Natural killer cell (primary cell): ENCODE results near the gene TAS2R16. TPM values are rescaled to one million over a fixed set of nuclear protein-coding genes. Genes with fewer than 3 reads are reported as not detected.

ENCODE experiments used
- ATAC-seq, 3 donors: fragments of 150-1000 bp in 2 of 3; fragments of 200-7000 bp in 1 of 3; cut with Tn5 transposase; 1 replicate in 1 of 3; 2 replicates in 2 of 3; pipeline ENCODE4 v1.10.0; 2021; ENCODE audit warnings: mild to moderate bottlenecking in 2 of 3, moderate library complexity in 2 of 3
- DNase-seq, 2 donors: peaks; one replicate each; pipeline versions ENCODE4 v3.0.0 to v3.0.0-alpha.2; 2013 to 2021; ENCODE audit warnings: mixed read lengths in 1 of 2
- H3K27ac ChIP-seq: one replicate; pipeline ENCODE4 v1.5.1; 2013; ENCODE audit warnings: mild to moderate bottlenecking, low read length
- H3K27me3 ChIP-seq: one replicate; pipeline ENCODE4 v1.6.1; 2013; ENCODE audit warnings: low read length; ENCODE audit not compliant: control insufficient read depth, insufficient read depth
- H3K36me3 ChIP-seq: one replicate; pipeline ENCODE4 v1.6.1; 2013; ENCODE audit warnings: low read length; ENCODE audit not compliant: control insufficient read depth, insufficient read depth
- H3K4me1 ChIP-seq: one replicate; pipeline ENCODE4 v1.6.1; 2013; ENCODE audit warnings: low read length; ENCODE audit not compliant: control insufficient read depth, insufficient read depth
- H3K4me3 ChIP-seq: one replicate; pipeline ENCODE4 v1.5.1; 2013; ENCODE audit warnings: low read length
- H3K9me3 ChIP-seq: one replicate; pipeline ENCODE4 v1.6.1; 2013; ENCODE audit warnings: low read length; ENCODE audit not compliant: control insufficient read depth, insufficient read depth
- H3K27ac Mint-ChIP-seq, 2 donors: one replicate each; pipeline ENCODE4 v1.8.0; 2022; ENCODE audit warnings: mild to moderate bottlenecking in 2 of 2, mixed read lengths in 2 of 2, moderate library complexity in 1 of 2
- H3K27me3 Mint-ChIP-seq, 2 donors: one replicate each; pipeline ENCODE4 v1.8.0; 2022; ENCODE audit warnings: low read depth in 2 of 2, mixed read lengths in 2 of 2
- H3K36me3 Mint-ChIP-seq: one replicate; pipeline ENCODE4 v1.8.0; 2022; ENCODE audit warnings: mixed read lengths
- H3K4me1 Mint-ChIP-seq, 2 donors: one replicate each; pipeline ENCODE4 v1.8.0; 2022; ENCODE audit warnings: mixed read lengths in 2 of 2
- H3K4me3 Mint-ChIP-seq: one replicate; pipeline ENCODE4 v1.8.0; 2022; ENCODE audit warnings: mild to moderate bottlenecking, moderate library complexity, mixed read lengths
- H3K9me3 Mint-ChIP-seq, 2 donors: one replicate each; pipeline ENCODE4 v1.8.0; 2022; ENCODE audit warnings: mixed read lengths in 2 of 2
- CTCF ChIP-seq: fragments of 200-600 bp; IDR thresholded peaks from one replicate; pipeline ENCODE4 v1.8.0; 2022; ENCODE audit warnings: antibody characterized with exemption
- WGBS: methylation state at CpG from one replicate; pipeline ENCODE4 v1.1.7; 2013; ENCODE audit warnings: missing lambda C conversion rate; ENCODE audit not compliant: insufficient coverage; 5-methylcytosine and 5-hydroxymethylcytosine counted together
- intact Hi-C: fragments of 100-400 bp; cut with micrococcal nuclease; formaldehyde crosslinking; loops from one replicate; pipeline ENCODE4 v1.14.2; 2022
- total RNA-seq, 4 donors: library from RNA; stranded (reverse); fragments of 120-200 nt in 1 of 4; gene quantifications; one replicate each; pipeline versions ENCODE4 v1.2.3 to v1.2.4, GENCODE V29; 2013 to 2022

The TAS2R16 gene
- total RNA-seq, 3 donors from 2014 or later (not counting 1 experiment from before 2014, with no cell fraction given) = not detected

- Mint-ChIP-seq H3K27me3 (no peaks in the 10 kb centered on the region), H3K36me3 (no peaks in the 10 kb centered on the region), H3K9me3 (peaks cover 13 to 20% of the 10 kb centered on the region in 2 donors), H3K4me1 (no peaks in the 10 kb centered on the region), H3K27ac (no peak overlapping the region), H3K4me3 (no peak overlapping the region)
- H3K27ac ChIP-seq = no peak overlapping the region
- no peak for DNase-seq
- WGBS = 79% methylated on average over 6 of the region's 6 CpGs
- H3K36me3 ChIP-seq = no peaks in the 10 kb centered on the region
- H3K4me3 ChIP-seq = no peak overlapping the region
- H3K9me3 ChIP-seq = no peaks in the 10 kb centered on the region
- intact Hi-C loops = no loop called here
- no peak for TF ChIP-seq CTCF
- no peak for ATAC-seq
- H3K27me3 ChIP-seq = no peaks in the 10 kb centered on the region
- no peaks in the 10 kb centered on the region for H3K4me1 ChIP-seq
Observed at GRCh38 chr7:122972056-122972455, 23.4 kb downstream of the TAS2R16 start.

DNA sequence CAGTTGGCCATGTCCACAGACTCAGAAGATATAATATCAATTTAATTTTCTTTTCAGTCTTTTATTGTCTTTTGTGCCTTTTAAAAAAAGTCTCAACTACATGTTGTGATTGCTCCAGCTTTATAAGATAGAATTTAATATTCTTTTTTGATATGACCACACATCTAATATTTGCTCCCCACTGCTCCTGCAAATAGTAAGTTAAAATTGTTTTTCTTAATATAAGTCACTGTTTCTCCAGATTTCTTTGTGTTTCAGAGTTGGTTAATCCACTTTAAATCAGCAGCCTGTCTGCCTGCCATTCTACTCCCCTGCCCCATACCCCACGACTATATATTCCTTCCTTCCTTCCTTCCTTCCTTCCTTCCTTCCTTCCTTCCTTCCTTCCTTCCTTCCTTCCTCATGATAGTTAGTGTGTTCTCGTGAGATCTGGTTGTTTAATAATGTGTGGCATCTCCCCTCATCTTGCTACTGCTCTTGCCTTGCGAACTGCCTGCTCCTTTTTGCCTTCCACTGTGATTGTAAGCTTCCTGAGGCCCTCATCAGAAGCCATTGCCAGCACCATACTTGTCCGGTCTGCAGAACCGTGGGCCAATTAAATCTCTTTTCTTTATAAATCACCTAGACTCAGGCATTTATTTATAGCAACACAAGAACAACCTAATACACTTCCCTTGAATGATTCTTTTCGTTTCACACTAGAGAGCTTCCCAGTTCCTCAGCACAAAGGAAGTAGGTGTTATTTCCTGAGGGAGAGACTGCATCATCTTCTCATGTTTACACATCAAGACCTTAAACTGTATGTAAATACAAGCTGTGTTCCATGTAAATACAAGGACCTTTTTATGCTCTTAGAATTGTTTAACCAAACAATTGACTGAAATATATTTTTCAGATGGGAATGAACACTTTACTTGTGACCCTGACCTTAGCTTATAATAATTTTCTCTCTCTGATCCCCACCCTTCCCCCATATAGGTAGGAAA is 24.5 kb downstream of the TAS2R16 start:
- Histone ChIP-seq H3K4me3 (no peak overlapping the region), H3K27ac (no peak overlapping the region), H3K9me3 (no peaks in the 10 kb centered on the region), H3K27me3 (no peaks in the 10 kb centered on the region), H3K36me3 (no peaks in the 10 kb centered on the region), H3K4me1 (no peaks in the 10 kb centered on the region)
- Mint-ChIP-seq H3K9me3 (peaks cover 13 to 16% of the 10 kb centered on the region in 2 donors), H3K27me3 (no peaks in the 10 kb centered on the region), H3K27ac (no peak overlapping the region), H3K4me3 (no peak overlapping the region), H3K4me1 (no peaks in the 10 kb centered on the region), H3K36me3 (no peaks in the 10 kb centered on the region)
- 61% methylated on average over 2 of the region's 6 CpGs for WGBS
- intact Hi-C loops = no loop called here
- TF ChIP-seq CTCF = no peak
- no peak for ATAC-seq
- DNase-seq = no peak

DNA sequence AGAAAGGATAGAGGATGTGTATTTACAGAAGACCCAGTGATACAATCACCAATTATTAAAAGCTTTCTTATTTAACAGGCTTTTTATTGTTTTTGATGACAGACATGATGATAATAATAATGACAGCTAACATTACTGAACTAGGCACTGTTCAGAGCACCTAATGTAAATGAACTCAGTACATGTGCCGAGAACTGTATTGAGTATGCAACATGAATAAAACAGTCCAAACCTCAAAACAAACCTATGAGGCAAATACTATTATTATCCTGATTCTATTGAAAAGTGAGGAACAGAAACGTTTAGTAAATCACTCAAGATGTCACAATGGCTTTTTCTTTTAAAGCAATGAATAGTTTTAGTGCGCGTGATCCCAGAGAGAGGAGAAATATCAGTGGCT is 27.1 kb downstream of the TAS2R16 start:
- WGBS = 70% methylated on average over 3 of the region's 4 CpGs
- intact Hi-C loops = no loop called here
- Histone ChIP-seq H3K9me3 (no peaks in the 10 kb centered on the region), H3K4me3 (no peak overlapping the region), H3K27ac (no peak overlapping the region), H3K36me3 (no peaks in the 10 kb centered on the region), H3K4me1 (no peaks in the 10 kb centered on the region), H3K27me3 (no peaks in the 10 kb centered on the region)
- no peaks in the 10 kb centered on the region for H3K36me3 Mint-ChIP-seq
- DNase-seq (no peak), ATAC-seq (no peak)
- no peak overlapping the region for H3K4me3 Mint-ChIP-seq
- TF ChIP-seq CTCF = no peak
- peaks cover 10 to 15% of the 10 kb centered on the region in 2 donors for H3K9me3 Mint-ChIP-seq
- no peak overlapping the region for H3K27ac Mint-ChIP-seq
- no peaks in the 10 kb centered on the region for H3K27me3 Mint-ChIP-seq
- H3K4me1 Mint-ChIP-seq = no peaks in the 10 kb centered on the region
